HCT116 (cell line): ENCODE results near the gene LRIT2. TPM values are rescaled to one million over a fixed set of nuclear protein-coding genes. Genes with fewer than 3 reads are reported as not detected.

Experiments used
- ATAC-seq: fragments of 200-7000 bp; cut with Tn5 transposase; 2 replicates; pipeline ENCODE4 v1.9.1; 2020; ENCODE audit warnings: mild to moderate bottlenecking, moderate library complexity
- BruUV-seq: library from RNA; stranded (reverse); fragments of 400-500 nt; replicated peaks from 2 replicates; lab custom pipeline; 2021; lab: Mats Ljungman, UMichigan
- CTCF ChIA-PET: fragments of 300-600 bp; sonication (Branson Sonifier 250); formaldehyde crosslinking; loops from one replicate; lab custom pipeline; 2021; ENCODE audit warnings: antibody characterized with exemption; lab: Charles Lee
- POLR2A ChIA-PET: fragments of 300-600, 350-600 bp; sonication (Branson Sonifier 250); formaldehyde crosslinking; loops from one replicate; lab custom pipeline; 2021; ENCODE audit warnings: antibody characterized with exemption; lab: Charles Lee
- RAD21 ChIA-PET, 2 experiments: fragments of 300-600 bp; sonication (Branson Sonifier 250); formaldehyde crosslinking; loops; one replicate each; lab custom pipeline; 2023; ENCODE audit warnings: low total read pairs in 2 of 2; ENCODE audit not compliant: uncharacterized antibody in 2 of 2, unreplicated experiment in 2 of 2, low non-redundant PET in 1 of 2; lab: Charles Lee
- DNase-seq: peaks from one replicate; pipeline ENCODE4 v3.0.0-alpha.2; 2010; ENCODE audit warnings: low read depth, low spot score
- H2AFZ ChIP-seq: fragments of 200-600 bp; shearing (Covaris generic), sonication (generic); 2 replicates; pipeline ENCODE4 v1.6.1; 2017; ENCODE audit warnings: low read depth, mixed run types, mixed read lengths, antibody characterized with exemption, low read length; ENCODE audit not compliant: poor library complexity, severe bottlenecking
- H3K27ac ChIP-seq: 2 replicates; pipeline ENCODE4 v1.5.1; 2012; ENCODE audit warnings: low read depth, low read length
- H3K27me3 ChIP-seq: fragments of 200-600 bp; sonication (generic); 2 replicates; pipeline ENCODE4 v1.6.1; 2016; ENCODE audit warnings: mixed run types, low read length, mixed read lengths; ENCODE audit not compliant: insufficient read depth
- H3K36me3 ChIP-seq, 2 experiments: fragments of 200-500 bp in 1 of 2; fragments of 200-600 bp in 1 of 2; sonication (Bioruptor generic) in 1 of 2; sonication (generic) in 1 of 2; 2 replicates each; pipeline versions ENCODE4 v1.5.1 to v1.6.1; 2014 to 2016; ENCODE audit warnings: low read length in 2 of 2, inconsistent platforms in 1 of 2, mixed read lengths in 1 of 2, mixed run types in 1 of 2; ENCODE audit not compliant: insufficient read depth in 2 of 2, control insufficient read depth in 1 of 2
- H3K4me1 ChIP-seq, 2 experiments: fragments of 200-600 bp in 1 of 2; sonication (generic) in 1 of 2; 2 replicates each; pipeline versions ENCODE4 v1.5.1 to v1.6.1; 2012 to 2017; ENCODE audit warnings: low read length in 2 of 2, inconsistent platforms in 1 of 2, mild to moderate bottlenecking in 1 of 2, mixed read lengths in 1 of 2, mixed run types in 1 of 2, moderate library complexity in 1 of 2; ENCODE audit not compliant: insufficient read depth in 2 of 2, control insufficient read depth in 1 of 2
- H3K4me2 ChIP-seq: fragments of 200-600 bp; sonication (generic); 2 replicates; pipeline ENCODE4 v1.6.1; 2017; ENCODE audit warnings: mixed run types, low read length, mixed read lengths
- H3K4me3 ChIP-seq, 2 experiments: fragments of 200-600 bp in 1 of 2; sonication (generic) in 1 of 2; replicated peaks in 1 of 2; 2 replicates each; pipeline ENCODE4 v1.5.1; 2011 to 2016; ENCODE audit warnings: low read length in 2 of 2, control low read depth in 1 of 2, low read depth in 1 of 2, mild to moderate bottlenecking in 1 of 2, mixed read lengths in 1 of 2, mixed run types in 1 of 2
- H3K79me2 ChIP-seq: fragments of 200-600 bp; sonication (generic); 2 replicates; pipeline ENCODE4 v1.6.1; 2017; ENCODE audit warnings: mild to moderate bottlenecking, mixed run types, low read length, moderate library complexity, mixed read lengths; ENCODE audit not compliant: insufficient read depth
- H3K9ac ChIP-seq: fragments of 200-600 bp; sonication (generic); 2 replicates; pipeline ENCODE4 v1.6.1; 2016; ENCODE audit warnings: low read length, mixed read lengths
- H3K9me2 ChIP-seq: fragments of 200-600 bp; sonication (generic), shearing (Covaris generic); 2 replicates; pipeline ENCODE4 v1.6.1; 2017; ENCODE audit warnings: mixed run types, mild to moderate bottlenecking, moderate library complexity; ENCODE audit not compliant: insufficient read depth
- H3K9me3 ChIP-seq, 2 experiments: fragments of 200-500 bp in 1 of 2; fragments of 200-600 bp in 1 of 2; sonication (Bioruptor generic) in 1 of 2; sonication (generic) in 1 of 2; 2 replicates each; pipeline ENCODE4 v1.6.1; 2014 to 2017; ENCODE audit warnings: low read length in 2 of 2, mixed read lengths in 2 of 2, inconsistent platforms in 1 of 2, low read depth in 1 of 2, mild to moderate bottlenecking in 1 of 2, mixed run types in 1 of 2, moderate library complexity in 1 of 2; ENCODE audit not compliant: control insufficient read depth in 1 of 2, insufficient read depth in 1 of 2
- H4K20me1 ChIP-seq: fragments of 200-600 bp; sonication (generic), shearing (Covaris generic); 2 replicates; pipeline ENCODE4 v1.6.1; 2017; ENCODE audit warnings: mixed run types, mild to moderate bottlenecking, moderate library complexity; ENCODE audit not compliant: insufficient read depth
- CBX3 ChIP-seq: IDR thresholded peaks from 2 replicates; pipeline ENCODE4 v1.6.1; 2012; ENCODE audit warnings: low read depth
- CEBPB ChIP-seq: IDR thresholded peaks from 2 replicates; pipeline ENCODE4 v1.6.1; 2012; ENCODE audit warnings: low read depth
- CTCF ChIP-seq, 3 experiments: fragments of 200-600 bp in 1 of 3; sonication (generic) in 1 of 3; IDR thresholded peaks in 2 of 3; conservative IDR thresholded peaks in 1 of 3; 2 replicates each; pipeline ENCODE4 v1.5.1; 2012 to 2017; ENCODE audit warnings: low read depth in 2 of 3, low read length in 2 of 3, antibody characterized with exemption in 1 of 3, borderline replicate concordance in 1 of 3, control low read depth in 1 of 3, mild to moderate bottlenecking in 1 of 3, mixed read lengths in 1 of 3, mixed run types in 1 of 3, moderate library complexity in 1 of 3; ENCODE audit not compliant: insufficient read depth in 1 of 3
- EGR1 ChIP-seq: IDR thresholded peaks from 2 replicates; pipeline ENCODE4 v1.6.1; 2012; ENCODE audit warnings: low read depth
- EZH2phosphoT487 ChIP-seq: fragments of 200-600 bp; IDR thresholded peaks from 2 replicates; pipeline ENCODE4 v1.6.1; 2018; ENCODE audit warnings: antibody characterized with exemption, borderline replicate concordance
- MAX ChIP-seq: IDR thresholded peaks from 2 replicates; pipeline ENCODE4 v1.6.1; 2012
- POLR2A ChIP-seq: IDR thresholded peaks from 2 replicates; pipeline ENCODE4 v1.7.0; 2011; ENCODE audit warnings: borderline replicate concordance; ENCODE audit not compliant: insufficient read depth, insufficient read length; ENCODE audit errors: extremely low read depth
- POLR2AphosphoS5 ChIP-seq: IDR thresholded peaks from 2 replicates; pipeline ENCODE4 v1.6.1; 2011; ENCODE audit warnings: mild to moderate bottlenecking, low read depth, low read length, moderate library complexity
- RAD21 ChIP-seq: IDR thresholded peaks from 2 replicates; pipeline ENCODE4 v1.6.1; 2012; ENCODE audit warnings: low read depth, mild to moderate bottlenecking
- REST ChIP-seq: IDR thresholded peaks from 2 replicates; pipeline ENCODE4 v1.6.1; 2012; ENCODE audit warnings: low read depth
- SIN3A ChIP-seq: IDR thresholded peaks from 2 replicates; pipeline ENCODE4 v1.6.1; 2012; ENCODE audit warnings: low read depth
- SP1 ChIP-seq: IDR thresholded peaks from 2 replicates; pipeline ENCODE4 v1.6.1; 2012; ENCODE audit warnings: low read depth
- SRF ChIP-seq: IDR thresholded peaks from 2 replicates; pipeline ENCODE4 v1.6.1; 2012; ENCODE audit warnings: low read depth
- TCF7L2 ChIP-seq: IDR thresholded peaks from 2 replicates; pipeline ENCODE4 v1.7.0; 2011; ENCODE audit warnings: borderline replicate concordance, inconsistent platforms; ENCODE audit not compliant: insufficient read depth, insufficient read length; ENCODE audit errors: extremely low read depth
- ZFX ChIP-seq: fragments of 450-650 bp; IDR thresholded peaks from 2 replicates; pipeline ENCODE4 v1.6.1; 2017
- ZNF274 ChIP-seq: fragments of 200-500 bp; sonication (Bioruptor generic); IDR thresholded peaks from 2 replicates; pipeline ENCODE4 v1.6.1; 2014; ENCODE audit warnings: mild to moderate bottlenecking, low read depth, low read length, inconsistent platforms
- intact Hi-C: fragments of 100-400 bp; cut with micrococcal nuclease; formaldehyde crosslinking; loops from 2 replicates; pipeline ENCODE4 v1.10.0; 2022
- total RNA-seq: library from RNA; stranded (reverse); gene quantifications from one replicate; pipeline ENCODE4 v1.2.1, GENCODE V29; 2021; ENCODE audit not compliant: unreplicated experiment

LRIT2 gene
- total RNA-seq, 1 experiment from 2014 or later, result not detected

- BruUV-seq, result no TSS peak
Measured at GRCh38 chr10:84262190-84262956, 37.0 kb upstream of the LRIT2 start.

More at GRCh38 chr10:84262190-84262956, 37.0 kb upstream of the LRIT2 start:
- no peak overlapping the region for H3K4me3 ChIP-seq
- no peaks in the 10 kb centered on the region for H3K36me3 ChIP-seq
- H3K9ac ChIP-seq, result no peak overlapping the region
- H2AFZ ChIP-seq, result no peak overlapping the region
- ATAC-seq (no peak), DNase-seq (no peak)
- intact Hi-C loops, result loop anchor here (10.0 kb wide), 2 partner anchors 172 to 452 kb away; no protein-coding TSS in a partner anchor
- H3K9me2 ChIP-seq, result no peaks in the 10 kb centered on the region
- H3K4me2 ChIP-seq, result no peak overlapping the region
- RAD21 ChIA-PET, result interaction anchor here in 1 of 2 experiments (0.5 kb wide), 1 partner anchor 95 kb away, joined by 3 read pairs; no protein-coding TSS in a partner anchor
- no peak overlapping the region for H3K27ac ChIP-seq
- no peaks in the 10 kb centered on the region for H3K79me2 ChIP-seq
- TF ChIP-seq REST (no peak), RAD21 (no peak), ZNF274 (no peak), CBX3 (no peak), TCF7L2 (no peak), ZFX (no peak), POLR2AphosphoS5 (no peak), SIN3A (no peak), SP1 (no peak), CEBPB (no peak), MAX (no peak), SRF (no peak), POLR2A (no peak), EZH2phosphoT487 (no peak), CTCF (IDR thresholded peaks at IDR 0.05 in 2 of 3, conservative IDR thresholded peaks at IDR 0.05 in 1 of 3; ENCODE audit: borderline replicate concordance in 1 of 3, insufficient read depth in 1 of 3, low read depth in 2 of 3, low read length in 2 of 3) (no peak), EGR1 (no peak)
- TF ChIP-seq, all 23 proteins: peak for 0
- Histone ChIP-seq H4K20me1 (no peaks in the 10 kb centered on the region), H3K4me1 (peaks cover 0 to 8% of the 10 kb centered on the region in 2 experiments; a peak in 1 of 4 replicates), H3K9me3 (no peaks in the 10 kb centered on the region), H3K27me3 (no peaks in the 10 kb centered on the region)
- ChIA-PET POLR2A (no interaction called here), CTCF (interaction anchor here (10.1 kb wide), 1 partner anchor 275 kb away, joined by 268 read pairs; no protein-coding TSS in a partner anchor)
